Measurements from ENCODE around the gene OAS2.
A peak's percentile ranks its signal among the peaks of the same experiment; 100 is the strongest.
"Not testable (repeated sequence)": the region's sequence is repeated elsewhere in the genome, so short reads cannot be mapped to it uniquely, and the experiment has no call there.

The OAS2 gene

DNA sequence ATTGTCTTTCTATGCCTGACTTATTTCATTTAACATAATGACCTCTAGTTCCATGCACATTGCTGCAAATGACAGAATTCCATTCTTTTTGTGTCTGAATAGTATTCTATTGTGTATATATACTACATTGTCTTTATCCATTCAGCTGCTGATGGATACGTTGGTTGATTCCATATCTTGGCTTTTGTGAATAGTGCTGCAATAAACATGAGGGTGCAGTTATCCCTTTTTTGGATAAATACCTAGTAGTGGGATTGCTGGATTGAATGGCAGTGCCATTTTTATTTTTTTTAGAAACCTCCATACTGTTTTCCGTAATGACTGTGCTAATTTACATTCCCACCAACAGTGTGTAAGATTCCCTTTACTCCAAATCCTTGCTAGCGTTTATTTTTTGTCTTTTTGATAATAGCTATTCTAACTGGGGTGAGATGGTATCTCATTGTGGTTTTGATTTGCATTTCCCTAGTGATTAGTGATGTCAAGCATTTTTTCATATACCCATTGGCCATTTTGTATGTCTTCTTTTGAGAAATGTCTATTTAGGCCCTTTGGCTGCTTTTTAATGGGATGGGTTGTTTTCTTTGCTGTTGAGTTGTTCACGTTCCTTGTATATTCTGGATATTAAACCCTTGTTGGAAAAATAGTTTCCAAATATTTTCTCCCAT is 2.3 kb downstream of the OAS2 start:
- DNase-seq (ENCODE audit: insufficient read length, low spot score) (no peak), FAIRE-seq (no peak)

- DNase-seq (ENCODE audit: insufficient read length, low spot score) (no peak), FAIRE-seq (no peak)
These were observed 7.4 kb downstream of the OAS2 start for GRCh38 chr12:112985642-112986290.

- no peak for FAIRE-seq
- no peak for DNase-seq (ENCODE audit: insufficient read length, low spot score)
These were observed 8.0 kb downstream of the OAS2 start for GRCh38 chr12:112986291-112986800.

DNA sequence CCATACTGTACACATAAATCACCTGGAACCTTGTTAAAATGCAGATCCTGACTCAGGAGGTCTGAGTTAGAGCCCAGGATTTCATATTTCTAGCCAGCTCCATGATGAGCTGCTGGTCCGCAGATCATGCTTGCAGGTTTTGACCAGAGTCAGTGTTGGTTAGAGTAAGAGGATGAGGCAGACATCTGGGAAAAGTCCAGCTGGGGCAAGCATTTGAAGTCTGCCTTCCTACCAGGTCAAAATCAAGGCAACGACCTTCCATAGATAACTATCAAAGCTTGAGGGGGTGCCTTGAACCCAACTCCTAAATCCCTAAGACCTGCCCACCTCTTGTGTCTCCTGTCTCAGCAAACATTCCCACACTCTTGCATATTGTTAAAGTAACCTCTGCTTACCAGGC is 9.2 kb downstream of the OAS2 start:
- no peak for FAIRE-seq
- DNase-seq (ENCODE audit: insufficient read length, low spot score) = no peak

- DNase-seq (ENCODE audit: insufficient read length, low spot score) (no peak), FAIRE-seq (no peak)
These were observed 9.9 kb downstream of the OAS2 start for GRCh38 chr12:112988224-112988623.

- not testable (repeated sequence) for DNase-seq (ENCODE audit: insufficient read length, low spot score); FAIRE-seq
These were observed 10.6 kb downstream of the OAS2 start for GRCh38 chr12:112988823-112989385.

DNA sequence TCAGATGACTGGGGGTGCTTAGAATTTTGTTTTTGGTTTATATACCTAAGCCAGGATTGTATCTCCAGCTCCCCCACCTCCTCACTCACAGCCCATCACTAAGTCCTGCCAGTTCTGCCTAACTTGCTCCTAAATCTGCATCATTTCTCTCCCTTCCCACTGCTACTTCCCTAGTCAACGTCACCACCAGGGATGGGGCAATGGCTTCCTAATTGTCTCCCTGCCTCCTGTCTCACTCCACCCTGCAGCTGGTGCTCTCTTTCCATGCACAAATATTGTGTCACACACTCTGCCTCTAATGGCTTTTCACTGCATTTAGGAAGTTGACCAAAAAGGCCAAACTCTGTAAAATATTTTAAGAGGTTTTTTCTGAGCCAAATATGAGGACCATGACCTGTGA is 11.5 kb downstream of the OAS2 start:
- FAIRE-seq (no peak), DNase-seq (ENCODE audit: insufficient read length, low spot score) (no peak)

- DNase-seq (ENCODE audit: insufficient read length, low spot score) (peak; percentile 69), FAIRE-seq (peak; percentile 38)
These were observed 14.5 kb downstream of the OAS2 start for GRCh38 chr12:112992541-112993398.

DNA sequence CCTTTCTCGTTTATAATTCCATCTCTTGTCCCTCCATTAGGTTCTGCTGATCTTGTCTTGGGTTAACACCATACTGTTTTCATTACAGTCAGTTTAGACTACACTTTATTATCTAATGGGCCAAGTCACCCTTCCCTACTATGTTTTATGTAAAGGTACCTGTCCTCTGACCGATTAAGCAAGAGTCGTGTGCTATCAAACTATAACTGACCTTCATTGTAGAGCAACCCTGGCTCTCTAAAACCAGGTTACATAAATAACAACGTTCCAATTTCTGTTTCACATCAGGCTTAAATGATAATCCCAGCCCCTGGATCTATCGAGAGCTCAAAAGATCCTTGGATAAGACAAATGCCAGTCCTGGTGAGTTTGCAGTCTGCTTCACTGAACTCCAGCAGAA is 16.7 kb downstream of the OAS2 start:
- DNase-seq (ENCODE audit: insufficient read length, low spot score) (no peak), FAIRE-seq (no peak)

DNA sequence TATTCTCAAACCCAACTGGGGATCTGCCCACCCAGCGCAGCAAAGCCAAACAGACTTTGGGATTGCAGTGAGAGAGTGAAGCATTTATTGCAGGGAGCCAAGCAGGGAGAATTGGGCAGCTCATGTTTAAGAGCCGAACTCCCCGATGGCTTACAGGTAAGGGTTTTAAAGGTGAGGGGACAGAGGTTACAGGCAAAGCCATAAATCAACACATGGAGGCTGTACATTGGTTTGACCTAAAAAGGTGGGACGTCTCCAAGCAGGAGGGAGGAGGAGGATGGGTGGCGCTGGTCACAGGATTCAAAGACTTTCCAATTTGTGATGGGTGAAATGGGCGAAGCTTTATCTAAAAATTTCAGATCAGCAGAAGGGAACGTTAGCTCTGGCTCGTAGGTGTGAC is 18.2 kb downstream of the OAS2 start:
- no peak for DNase-seq (ENCODE audit: insufficient read length, low spot score)
- no peak for FAIRE-seq

GRCh38 chr12:112997506-112997905 is 19.2 kb downstream of the OAS2 start:
- FAIRE-seq (no peak), DNase-seq (ENCODE audit: insufficient read length, low spot score) (no peak)

DNA sequence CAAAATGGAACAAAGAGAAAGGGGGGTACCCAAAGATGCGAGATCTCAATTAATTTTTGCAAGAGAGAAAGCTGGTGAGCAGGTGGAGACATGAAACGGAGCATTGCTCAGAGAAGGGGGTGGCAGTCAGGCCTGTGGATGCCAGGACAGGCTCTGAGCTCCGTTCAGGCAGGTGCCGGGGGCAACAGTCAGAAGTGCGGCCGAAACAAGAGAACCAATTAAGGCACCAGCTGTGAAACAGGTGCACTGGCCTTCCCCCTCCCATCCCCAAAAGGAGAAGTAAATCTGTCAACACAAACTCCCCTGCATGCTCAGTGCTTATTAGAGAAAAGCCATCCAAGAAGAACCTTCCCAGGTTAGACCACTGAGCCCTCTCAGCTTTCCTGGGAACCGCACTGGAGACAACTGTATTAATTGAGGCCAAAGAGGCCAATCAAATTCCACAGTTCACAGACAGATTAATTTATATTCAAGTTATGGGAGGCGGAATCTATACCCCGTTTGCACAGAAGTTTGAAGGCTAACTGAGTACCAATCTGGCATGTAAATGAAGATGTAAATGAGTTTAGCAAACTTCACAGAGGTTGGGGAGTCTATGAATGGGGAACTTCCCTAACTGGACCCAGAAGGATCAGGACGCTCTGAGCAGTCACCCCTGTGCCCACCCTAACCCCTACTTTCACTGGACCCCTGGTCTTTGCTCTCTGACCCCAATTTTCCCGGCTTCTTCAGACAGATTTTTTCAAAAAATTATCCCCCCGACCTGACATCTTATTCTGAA is 20.9 kb downstream of the OAS2 start:
- FAIRE-seq = no peak
- no peak for DNase-seq (ENCODE audit: insufficient read length, low spot score)

DNA sequence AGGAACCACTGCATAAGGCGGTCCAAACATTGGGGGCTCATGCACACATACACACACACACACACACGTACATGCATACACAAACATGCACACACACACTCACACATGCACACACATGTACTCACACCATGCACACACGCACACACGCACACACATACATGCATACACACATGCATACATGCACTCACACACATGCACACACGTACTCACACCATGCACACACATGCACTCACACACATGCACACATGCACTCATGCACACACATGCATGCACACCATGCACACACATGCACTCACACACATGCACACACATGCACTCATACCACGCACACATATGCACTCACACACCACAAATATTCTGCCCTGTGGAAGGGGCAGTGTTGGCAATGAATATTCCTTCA is 22.1 kb downstream of the OAS2 start:
- FAIRE-seq = peak; percentile 98

GRCh38 chr12:113002155-113002554 is 23.8 kb downstream of the OAS2 start:
- DNase-seq (ENCODE audit: insufficient read length, low spot score) = no peak
- no peak for FAIRE-seq

More for the DNA sequence above, 22.1 kb downstream of the OAS2 start:
- no peak for DNase-seq (ENCODE audit: insufficient read length, low spot score)

DNA sequence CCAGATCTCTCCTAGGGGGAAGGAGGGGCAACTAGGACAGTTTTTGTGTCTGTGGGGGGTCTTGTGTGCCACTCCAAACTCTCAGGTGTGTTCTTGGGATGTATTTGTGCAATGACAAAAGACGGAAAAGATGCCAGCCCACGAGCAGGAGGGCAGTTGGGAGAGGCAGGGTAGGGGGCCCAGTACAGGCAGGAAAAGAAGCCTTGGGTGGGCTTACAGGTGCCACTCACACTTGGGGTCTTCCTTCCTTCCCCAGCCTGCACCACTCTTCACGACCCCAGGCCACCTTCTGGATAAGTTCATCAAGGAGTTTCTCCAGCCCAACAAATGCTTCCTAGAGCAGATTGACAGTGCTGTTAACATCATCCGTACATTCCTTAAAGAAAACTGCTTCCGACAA is 24.4 kb downstream of the OAS2 start:
- DNase-seq (ENCODE audit: insufficient read length, low spot score) = no peak
- FAIRE-seq = no peak

DNA sequence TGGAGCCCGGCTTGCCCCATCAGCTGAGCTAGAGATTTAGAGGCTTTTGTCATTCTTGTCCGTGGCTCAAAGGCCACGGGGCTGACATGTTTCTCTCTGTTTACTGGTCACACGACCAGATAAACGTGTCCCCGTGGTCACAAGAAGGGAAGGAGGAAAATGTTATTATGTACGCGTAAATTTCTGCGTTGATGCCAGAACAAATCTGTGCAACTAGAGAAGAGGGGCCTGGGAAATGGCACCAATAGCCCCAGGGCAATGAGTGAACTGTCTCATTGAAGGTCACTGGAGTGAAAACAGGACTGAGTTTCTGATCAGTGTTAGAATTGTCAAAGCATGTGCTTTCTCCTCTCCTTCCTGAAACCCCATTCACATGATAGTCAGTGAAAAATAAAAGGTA is 25.3 kb downstream of the OAS2 start:
- FAIRE-seq (no peak), DNase-seq (ENCODE audit: insufficient read length, low spot score) (no peak)

DNA sequence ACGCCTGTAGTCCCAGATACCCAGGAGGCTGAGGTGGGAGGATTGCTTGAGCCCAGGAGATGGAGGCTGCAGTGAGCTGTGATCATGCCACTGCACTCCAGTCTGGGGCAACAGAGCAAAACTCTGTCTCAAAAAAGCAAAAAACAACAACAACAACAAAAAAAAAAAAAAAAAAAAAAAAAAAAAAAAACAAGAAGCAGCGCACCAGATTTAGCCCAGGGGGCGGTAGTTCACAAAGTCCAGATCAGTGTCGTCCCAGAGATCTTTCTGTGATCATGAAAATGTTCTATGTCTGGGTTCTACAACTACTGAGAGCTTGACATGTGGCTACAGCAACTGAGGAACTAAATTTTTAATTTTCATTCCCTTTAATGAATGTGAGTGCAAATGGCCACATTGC is 27.4 kb downstream of the OAS2 start:
- DNase-seq (ENCODE audit: insufficient read length, low spot score) = peak; percentile 35
- no peak for FAIRE-seq

DNA sequence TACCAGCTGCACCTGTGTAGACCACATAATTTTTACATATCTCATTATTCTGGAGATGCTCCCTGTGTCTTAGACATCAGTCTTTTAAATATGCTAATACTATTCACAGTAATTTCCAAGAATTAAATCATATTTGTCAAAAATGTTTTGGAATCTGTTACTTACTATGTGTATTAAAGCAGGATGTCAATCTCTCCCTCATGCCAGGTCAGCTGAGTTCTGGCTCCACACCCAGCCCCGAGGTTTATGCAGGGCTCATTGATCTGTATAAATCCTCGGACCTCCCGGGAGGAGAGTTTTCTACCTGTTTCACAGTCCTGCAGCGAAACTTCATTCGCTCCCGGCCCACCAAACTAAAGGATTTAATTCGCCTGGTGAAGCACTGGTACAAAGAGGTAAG is 27.9 kb downstream of the OAS2 start:
- FAIRE-seq = no peak
- no peak for DNase-seq (ENCODE audit: insufficient read length, low spot score)

DNA sequence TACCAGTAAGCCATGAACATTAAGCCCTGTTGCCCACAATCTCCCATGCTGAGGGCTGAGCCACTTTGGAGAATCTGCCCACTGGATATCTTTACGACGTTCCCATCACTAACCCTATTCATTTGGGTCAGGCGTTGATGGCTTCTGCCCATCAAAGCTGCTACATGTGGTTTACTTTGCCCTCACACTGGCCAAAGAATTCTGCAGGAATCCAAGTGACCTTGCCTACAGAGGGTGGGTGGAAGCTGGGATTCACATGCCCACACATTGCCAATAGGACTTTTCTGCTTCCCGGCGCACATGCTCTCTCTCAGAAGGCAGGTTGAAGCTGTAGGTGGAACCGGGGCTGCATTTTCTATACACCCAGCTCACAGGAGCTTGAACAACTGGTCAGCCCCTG is 28.3 kb downstream of the OAS2 start:
- DNase-seq (ENCODE audit: insufficient read length, low spot score) (no peak), FAIRE-seq (no peak)

- FAIRE-seq (no peak), DNase-seq (ENCODE audit: insufficient read length, low spot score) (peak; percentile 46)
These were observed 28.8 kb downstream of the OAS2 start for GRCh38 chr12:113007166-113007565.
